ENCODE data around the gene DNAH1. TPM values are rescaled to one million over a fixed set of nuclear protein-coding genes. Genes with fewer than 3 reads are reported as not detected.

The DNAH1 gene
- total and polyA plus RNA-seq, 2 donors (not counting 1 experiment from before 2014, with no cell fraction given), result 47.2 to 59.2 TPM

DNA sequence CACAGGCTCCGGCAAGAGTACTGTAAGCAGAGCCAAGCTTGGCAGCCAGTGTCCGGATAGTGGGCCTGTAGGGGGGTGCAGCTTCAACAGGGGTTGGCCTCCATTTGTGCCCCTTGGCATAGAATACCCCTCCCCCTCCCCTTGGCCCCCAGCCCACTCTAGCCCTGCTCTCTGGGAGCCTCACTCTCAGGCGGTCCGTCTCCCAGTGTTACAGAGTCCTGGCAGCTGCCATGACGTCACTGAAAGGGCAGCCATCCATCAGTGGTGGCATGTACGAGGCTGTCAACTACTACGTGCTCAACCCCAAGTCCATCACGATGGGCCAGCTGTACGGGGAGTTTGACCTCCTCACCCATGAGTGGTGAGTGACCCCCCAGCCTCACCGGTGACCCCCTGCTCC lies 50.4 kb downstream of the DNAH1 start:
- Histone ChIP-seq H3K27me3 (replicated peaks in 1 of 4; ENCODE audit: control extremely low read depth in 1 of 4, control insufficient read depth in 3 of 4, insufficient read depth in 4 of 4, low read length in 3 of 4) (no peaks in the 10 kb centered on the region), H3K79me2 (ENCODE audit: control insufficient read depth, insufficient read depth, low read length) (no peaks in the 10 kb centered on the region), H2AFZ (ENCODE audit: insufficient read depth, low read depth, low read length, poor library complexity, severe bottlenecking) (no peak overlapping the region), H3K9me3 (ENCODE audit: control extremely low read depth in 1 of 3, control insufficient read depth in 2 of 3, insufficient read depth in 1 of 3, low read length in 2 of 3) (no peaks in the 10 kb centered on the region), H3K9ac (ENCODE audit: low read length) (no peak overlapping the region), H3K27ac (ENCODE audit: low read length in 2 of 2) (no peak overlapping the region), H3K4me2 (replicated peaks; ENCODE audit: low read depth, low read length, poor library complexity, severe bottlenecking) (no peak overlapping the region), H3K4me3 (ENCODE audit: control extremely low read depth in 1 of 5, extremely low read depth in 1 of 5, insufficient read depth in 1 of 5, low read depth in 2 of 5, low read length in 4 of 5) (no peak overlapping the region), H4K20me1 (ENCODE audit: control insufficient read depth, insufficient read depth, low read length, poor library complexity, severe bottlenecking) (no peaks in the 10 kb centered on the region), H3K4me1 (ENCODE audit: control insufficient read depth in 2 of 2, insufficient read depth in 2 of 2, low read length in 2 of 2) (no peaks in the 10 kb centered on the region), H3K36me3 (replicated peaks in 1 of 2; ENCODE audit: control extremely low read depth in 1 of 2, control insufficient read depth in 1 of 2, extremely low read depth in 1 of 2, insufficient read depth in 2 of 2, low read length in 1 of 2) (peaks cover 0 to 55% of the 10 kb centered on the region in 2 experiments)
- no peak for TF ChIP-seq EZH2 (IDR thresholded peaks at IDR 0.05; ENCODE audit: borderline replicate concordance, insufficient read depth, low read depth, low read length, poor library complexity, severe bottlenecking)
- no peak for TF ChIP-seq CTCF (IDR thresholded peaks at IDR 0.05)
- no peak for ATAC-seq (ENCODE audit: low read depth)
- 100% methylated on average over 9 of the region's 10 CpGs for WGBS (ENCODE audit: insufficient coverage)
- ChIA-PET POLR2A (no interaction called here), CTCF (no interaction called here)
- Mint-ChIP-seq H3K27ac (no peak overlapping the region), H3K4me3 (no peak overlapping the region), H3K27me3 (no peaks in the 10 kb centered on the region), H3K9me3 (ENCODE audit: insufficient read depth) (no peaks in the 10 kb centered on the region), H3K4me1 (no peaks in the 10 kb centered on the region)
- intact Hi-C loops (cut with micrococcal nuclease), result no loop called here
- no peak for DNase-seq

- Histone ChIP-seq H3K36me3 (replicated peaks in 1 of 2; ENCODE audit: control extremely low read depth in 1 of 2, control insufficient read depth in 1 of 2, extremely low read depth in 1 of 2, insufficient read depth in 2 of 2, low read length in 1 of 2) (peaks cover 0 to 40% of the 10 kb centered on the region in 2 experiments), H3K27ac (ENCODE audit: low read length in 2 of 2) (no peak overlapping the region), H3K4me3 (ENCODE audit: control extremely low read depth in 1 of 5, extremely low read depth in 1 of 5, insufficient read depth in 1 of 5, low read depth in 2 of 5, low read length in 4 of 5) (no peak overlapping the region), H3K27me3 (replicated peaks in 1 of 4; ENCODE audit: control extremely low read depth in 1 of 4, control insufficient read depth in 3 of 4, insufficient read depth in 4 of 4, low read length in 3 of 4) (no peaks in the 10 kb centered on the region), H3K79me2 (ENCODE audit: control insufficient read depth, insufficient read depth, low read length) (no peaks in the 10 kb centered on the region), H4K20me1 (ENCODE audit: control insufficient read depth, insufficient read depth, low read length, poor library complexity, severe bottlenecking) (no peaks in the 10 kb centered on the region), H3K4me1 (ENCODE audit: control insufficient read depth in 2 of 2, insufficient read depth in 2 of 2, low read length in 2 of 2) (peaks cover 10 to 12% of the 10 kb centered on the region in 2 donors), H3K9me3 (ENCODE audit: control extremely low read depth in 1 of 3, control insufficient read depth in 2 of 3, insufficient read depth in 1 of 3, low read length in 2 of 3) (no peaks in the 10 kb centered on the region), H2AFZ (ENCODE audit: insufficient read depth, low read depth, low read length, poor library complexity, severe bottlenecking) (no peak overlapping the region), H3K4me2 (replicated peaks; ENCODE audit: low read depth, low read length, poor library complexity, severe bottlenecking) (no peak overlapping the region), H3K9ac (ENCODE audit: low read length) (no peak overlapping the region)
- ChIA-PET POLR2A (no interaction called here), CTCF (no interaction called here)
- TF ChIP-seq CTCF (IDR thresholded peaks at IDR 0.05), result no peak
- TF ChIP-seq EZH2 (IDR thresholded peaks at IDR 0.05; ENCODE audit: borderline replicate concordance, insufficient read depth, low read depth, low read length, poor library complexity, severe bottlenecking), result no peak
- no peak for DNase-seq
- intact Hi-C loops (cut with micrococcal nuclease), result no loop called here
- WGBS (ENCODE audit: insufficient coverage), result 96% methylated on average over 18 of the region's 19 CpGs
- Mint-ChIP-seq H3K4me1 (peaks cover 12% of the 10 kb centered on the region), H3K27ac (no peak overlapping the region), H3K4me3 (no peak overlapping the region), H3K27me3 (no peaks in the 10 kb centered on the region), H3K9me3 (ENCODE audit: insufficient read depth) (no peaks in the 10 kb centered on the region)
- ATAC-seq (ENCODE audit: low read depth), result no peak
Measured at GRCh38 chr3:52367891-52368880, 52.1 kb downstream of the DNAH1 start.
